Kidney (tissue), 14 donors: ENCODE results near the gene PPP6R2. TPM values are rescaled to one million over a fixed set of nuclear protein-coding genes. Genes with fewer than 3 reads are reported as not detected.

Experiments
- DNase-seq, 5 donors: peaks; one replicate each; pipeline ENCODE4 v3.0.0-alpha.2; 2013 to 2020
- FAIRE-seq: peaks from 2 replicates; lab custom pipeline; 2012; peaks lifted over from hg19 to GRCh38; lab: Jason Lieb, UNC
- H3K27ac ChIP-seq, 2 donors: one replicate each; pipeline ENCODE4 v1.7.0; 2013; ENCODE audit warnings: low read depth in 2 of 2, low read length in 2 of 2, inconsistent platforms in 1 of 2
- H3K27me3 ChIP-seq: one replicate; pipeline ENCODE4 v1.7.1; 2013; ENCODE audit warnings: low read length, inconsistent platforms; ENCODE audit not compliant: control insufficient read depth, insufficient read depth
- H3K36me3 ChIP-seq, 3 donors: one replicate each; pipeline versions ENCODE4 v1.7.0 to v1.7.1; 2013; ENCODE audit warnings: low read length in 3 of 3, control low read depth in 1 of 3, inconsistent platforms in 1 of 3; ENCODE audit not compliant: insufficient read depth in 3 of 3, control insufficient read depth in 2 of 3
- H3K4me1 ChIP-seq, 3 donors: one replicate each; pipeline versions ENCODE4 v1.7.0 to v1.7.1; 2013; ENCODE audit warnings: low read length in 3 of 3, inconsistent platforms in 1 of 3, low read depth in 1 of 3; ENCODE audit not compliant: control insufficient read depth in 2 of 3, insufficient read depth in 2 of 3
- H3K4me3 ChIP-seq, 3 donors: one replicate each; pipeline versions ENCODE4 v1.7.0 to v1.8.1; 2013; ENCODE audit warnings: low read length in 3 of 3, control low read depth in 1 of 3, inconsistent platforms in 1 of 3
- H3K9ac ChIP-seq, 3 donors: one replicate each; pipeline versions ENCODE4 v1.7.0 to v1.7.1; 2013; ENCODE audit warnings: low read length in 3 of 3, control low read depth in 1 of 3, inconsistent platforms in 1 of 3
- H3K9me3 ChIP-seq, 3 donors: one replicate each; pipeline versions ENCODE4 v1.7.0 to v1.7.1; 2013; ENCODE audit warnings: low read length in 3 of 3, control low read depth in 1 of 3, inconsistent platforms in 1 of 3; ENCODE audit not compliant: control insufficient read depth in 2 of 3, insufficient read depth in 1 of 3
- CTCF ChIP-seq: IDR thresholded peaks from 3 replicates; pipeline ENCODE4 v1.5.1; 2012; ENCODE audit warnings: mild to moderate bottlenecking, moderate library complexity, borderline replicate concordance; ENCODE audit not compliant: insufficient read depth; ENCODE audit errors: extremely low read depth
- intact Hi-C: fragments of 100-400 bp; cut with DNase I; formaldehyde crosslinking; loops from one replicate; pipeline ENCODE4 v1.11.1; 2022
- polyA plus RNA-seq: library from polyadenylated mRNA; stranded (reverse); fragments of 350-450 nt; fragmentation: Illumina TruSeq; extraction: RNeasy Lipid Tissue Mini Kit (QIAGEN cat#74804); gene quantifications from one replicate; pipeline ENCODE4 v1.2.3, GENCODE V29; 2014; ENCODE audit warnings: low read depth, low replicate concordance; ENCODE audit not compliant: insufficient read depth
- total RNA-seq: library from RNA; stranded (reverse); fragmentation: NEBNext Ultra II Directional; extraction: Animal tissue kit (Norgen Biotek cat#: 25700); gene quantifications from one replicate; pipeline ENCODE4 v1.2.1, GENCODE V29; 2021
- donor health status: control.
- donor health status: control.
- donor health status: control.
- donor health status: control.
- donor health status: control.
- donor health status: DM: yes; HTN: yes; CAD: no.
- donor health status: Normal renal cell carcinoma (clear cell type).

PPP6R2 gene
- total and polyA plus RNA-seq, 2 donors from 2014 or later: 39.4 to 53.8 TPM

- H3K4me1 ChIP-seq: peaks cover 0 to 73% (median 36%) of the 10 kb centered on the region in 3 donors
- H3K9ac ChIP-seq: peak overlapping the region in 2 of 3 donors; percentile 54 to 71
- H3K36me3 ChIP-seq: peaks cover 0 to 15% (median 10%) of the 10 kb centered on the region in 3 donors
- no peaks in the 10 kb centered on the region for H3K9me3 ChIP-seq
- intact Hi-C loops: no loop called here
- no peak for FAIRE-seq
- TF ChIP-seq CTCF: no peak
- H3K27ac ChIP-seq: peak overlapping the region; percentile 92 to 93
- H3K27me3 ChIP-seq: no peaks in the 10 kb centered on the region
- no peak for DNase-seq
- H3K4me3 ChIP-seq: peak overlapping the region in 2 of 3 donors; percentile 3 to 39
Measured at GRCh38 chr22:50294319-50294656, 48.8 kb upstream of the PPP6R2 start.

- Histone ChIP-seq H3K4me3 (peak overlapping the region in 1 of 3 donors; percentile 37), H3K4me1 (peaks cover 0 to 75% (median 44%) of the 10 kb centered on the region in 3 donors), H3K27me3 (no peaks in the 10 kb centered on the region), H3K9me3 (no peaks in the 10 kb centered on the region), H3K27ac (peak overlapping the region; percentile 20 to 67), H3K9ac (peak overlapping the region in 1 of 3 donors; percentile 65), H3K36me3 (peaks cover 0 to 4% (median 0%) of the 10 kb centered on the region in 3 donors)
- FAIRE-seq (no peak), DNase-seq (no peak)
- no peak for TF ChIP-seq CTCF
- intact Hi-C loops: no loop called here
Measured at GRCh38 chr22:50296658-50297490, 46.3 kb upstream of the PPP6R2 start.

GRCh38 chr22:50297510-50298265, 45.4 kb upstream of the PPP6R2 start:
- DNase-seq (no peak), FAIRE-seq (no peak)
- H3K27me3 ChIP-seq: no peaks in the 10 kb centered on the region
- peak overlapping the region; percentile 32 to 67 for H3K27ac ChIP-seq
- peaks cover 0 to 4% (median 0%) of the 10 kb centered on the region in 3 donors for H3K36me3 ChIP-seq
- H3K9me3 ChIP-seq: no peaks in the 10 kb centered on the region
- H3K9ac ChIP-seq: peak overlapping the region in 1 of 3 donors; percentile 65
- peak overlapping the region in 1 of 3 donors; percentile 37 for H3K4me3 ChIP-seq
- TF ChIP-seq CTCF: no peak
- peaks cover 0 to 79% (median 50%) of the 10 kb centered on the region in 3 donors for H3K4me1 ChIP-seq
- intact Hi-C loops: no loop called here
